Endothelial cell (in vitro differentiated cells): ENCODE measurements around the gene TLR5. TPM values are rescaled to one million over a fixed set of nuclear protein-coding genes. Genes with fewer than 3 reads are reported as not detected.

Source experiments
- DNase-seq: peaks from one replicate; pipeline ENCODE4 v3.0.0; 2021; ENCODE audit warnings: low spot score
- H3K27ac Mint-ChIP-seq: one replicate; pipeline ENCODE4 v1.8.0; 2021; ENCODE audit warnings: mixed read lengths, inconsistent platforms; ENCODE audit not compliant: unreplicated experiment
- H3K27me3 Mint-ChIP-seq: one replicate; pipeline ENCODE4 v1.8.0; 2021; ENCODE audit warnings: mild to moderate bottlenecking, moderate library complexity, mixed read lengths, inconsistent platforms; ENCODE audit not compliant: unreplicated experiment
- H3K36me3 Mint-ChIP-seq: one replicate; pipeline ENCODE4 v1.8.0; 2021; ENCODE audit warnings: mild to moderate bottlenecking, low read depth, mixed read lengths, inconsistent platforms; ENCODE audit not compliant: unreplicated experiment
- H3K4me1 Mint-ChIP-seq: one replicate; pipeline ENCODE4 v1.8.0; 2021; ENCODE audit warnings: mild to moderate bottlenecking, mixed read lengths, inconsistent platforms; ENCODE audit not compliant: unreplicated experiment
- H3K4me3 Mint-ChIP-seq: one replicate; pipeline ENCODE4 v1.8.0; 2021; ENCODE audit warnings: mild to moderate bottlenecking, mixed read lengths, inconsistent platforms; ENCODE audit not compliant: unreplicated experiment
- H3K9me3 Mint-ChIP-seq: one replicate; pipeline ENCODE4 v1.8.0; 2021; ENCODE audit warnings: mixed read lengths, inconsistent platforms; ENCODE audit not compliant: unreplicated experiment
- CTCF ChIP-seq: fragments of 200-600 bp; sonication (generic); IDR thresholded peaks from one replicate; pipeline ENCODE4 v1.5.0; 2021; ENCODE audit warnings: antibody characterized with exemption; ENCODE audit not compliant: unreplicated experiment
- total RNA-seq: library from RNA; stranded (reverse); fragmentation: NEBNext Ultra II Directional; extraction: Animal tissue kit (Norgen Biotek cat#: 25700); gene quantifications from one replicate; pipeline ENCODE4 v1.2.1, GENCODE V29; 2021; ENCODE audit not compliant: unreplicated experiment

TLR5 gene
- total RNA-seq, 1 donor from 2014 or later = 0.77 TPM

GRCh38 chr1:223089250-223089649 lies 53.8 kb downstream of the TLR5 start:
- H3K36me3 Mint-ChIP-seq = no peaks in the 10 kb centered on the region
- H3K27ac Mint-ChIP-seq = no peak overlapping the region
- H3K4me3 Mint-ChIP-seq = no peak overlapping the region
- H3K9me3 Mint-ChIP-seq = no peaks in the 10 kb centered on the region
- peaks cover 6% of the 10 kb centered on the region for H3K4me1 Mint-ChIP-seq
- no peak for TF ChIP-seq CTCF
- peaks cover 8% of the 10 kb centered on the region for H3K27me3 Mint-ChIP-seq
- no peak for DNase-seq

DNA sequence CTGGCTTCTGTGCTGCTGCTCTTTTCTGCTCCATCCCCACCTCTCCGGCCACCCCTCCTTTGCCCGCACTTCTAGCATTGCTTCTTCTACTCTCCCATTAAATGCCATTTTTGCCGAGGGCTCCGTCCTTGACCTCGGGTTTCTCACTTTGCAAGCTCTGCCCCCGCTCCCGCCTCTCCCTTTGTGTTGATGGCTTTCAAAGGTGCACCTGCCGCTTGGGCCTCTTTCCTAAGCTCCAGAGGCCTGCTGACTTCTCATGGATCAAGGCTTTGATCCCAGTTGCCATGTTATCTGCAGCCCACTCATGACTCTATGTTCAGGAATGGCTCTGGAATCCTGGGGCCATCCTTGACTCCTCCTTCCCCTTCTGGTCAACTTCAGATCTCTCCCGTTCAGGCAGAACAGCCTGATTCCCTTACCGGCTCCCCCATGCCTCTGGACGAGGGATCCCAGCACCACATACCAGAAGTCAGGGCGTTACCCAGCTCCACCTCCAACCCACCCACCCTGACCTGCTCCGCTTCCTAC lies 54.3 kb downstream of the TLR5 start:
- Mint-ChIP-seq H3K4me1 (peaks cover 6% of the 10 kb centered on the region), H3K27ac (no peak overlapping the region), H3K36me3 (no peaks in the 10 kb centered on the region), H3K9me3 (no peaks in the 10 kb centered on the region), H3K27me3 (peaks cover 8% of the 10 kb centered on the region), H3K4me3 (no peak overlapping the region)
- no peak for DNase-seq
- TF ChIP-seq CTCF = no peak

GRCh38 chr1:223087291-223088255 lies 55.5 kb downstream of the TLR5 start:
- Mint-ChIP-seq H3K27me3 (peaks cover 8% of the 10 kb centered on the region), H3K27ac (no peak overlapping the region), H3K4me1 (peaks cover 6% of the 10 kb centered on the region), H3K36me3 (no peaks in the 10 kb centered on the region), H3K9me3 (no peaks in the 10 kb centered on the region), H3K4me3 (no peak overlapping the region)
- DNase-seq = no peak
- no peak for TF ChIP-seq CTCF

GRCh38 chr1:223084464-223084866 lies 58.6 kb downstream of the TLR5 start:
- Mint-ChIP-seq H3K4me3 (no peak overlapping the region), H3K9me3 (no peaks in the 10 kb centered on the region), H3K4me1 (peaks cover 9% of the 10 kb centered on the region), H3K27me3 (peaks cover 8% of the 10 kb centered on the region), H3K36me3 (no peaks in the 10 kb centered on the region), H3K27ac (no peak overlapping the region)
- TF ChIP-seq CTCF = no peak
- no peak for DNase-seq

GRCh38 chr1:223083831-223084230 lies 59.2 kb downstream of the TLR5 start:
- H3K27ac Mint-ChIP-seq = no peak overlapping the region
- H3K4me1 Mint-ChIP-seq = peaks cover 14% of the 10 kb centered on the region
- no peaks in the 10 kb centered on the region for H3K9me3 Mint-ChIP-seq
- H3K27me3 Mint-ChIP-seq = peaks cover 7% of the 10 kb centered on the region
- no peak overlapping the region for H3K4me3 Mint-ChIP-seq
- TF ChIP-seq CTCF = no peak
- DNase-seq = no peak
- H3K36me3 Mint-ChIP-seq = no peaks in the 10 kb centered on the region
